HEK293T (cell line): Measurements from ENCODE around the gene SGCE.

Source experiments
- BHLHE40 ChIP-seq: fragments of 450-650 bp; IDR thresholded peaks from 2 replicates; pipeline ENCODE4 v1.6.1; 2016; ENCODE audit warnings: mild to moderate bottlenecking, moderate library complexity, borderline replicate concordance
- LEF1 ChIP-seq: fragments of 450-650 bp; IDR thresholded peaks from 2 replicates; pipeline ENCODE4 v1.6.1; 2017; ENCODE audit warnings: mild to moderate bottlenecking, borderline replicate concordance

DNA sequence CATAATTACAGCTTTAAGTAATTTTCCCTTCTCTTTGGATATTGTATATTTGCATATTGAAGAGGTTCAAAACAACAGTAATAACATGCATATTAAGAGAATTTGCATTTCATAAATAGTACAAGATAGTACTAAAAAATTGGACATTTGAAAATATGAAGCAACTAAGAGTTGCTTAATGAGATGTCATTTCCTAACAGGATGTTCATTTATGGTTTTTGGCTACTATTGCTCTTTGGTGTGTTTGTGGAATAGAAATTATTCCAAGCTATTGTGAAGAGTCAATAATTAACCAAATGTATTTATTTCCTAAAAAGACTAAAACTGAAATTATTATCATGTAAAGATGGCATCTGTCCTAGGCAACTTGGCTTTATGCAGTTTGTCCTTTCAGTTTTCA lies 4.1 kb upstream of the SGCE start:
- TF ChIP-seq LEF1 (no peak), BHLHE40 (no peak)
